ENCODE results near the gene CBFB. TPM values are rescaled to one million over a fixed set of nuclear protein-coding genes. Genes with fewer than 3 reads are reported as not detected.

Gene CBFB
- total RNA-seq, 2 donors from 2014 or later, result 27.0 to 46.2 TPM

- TF ChIP-seq POLR2A (IDR thresholded peaks at IDR 0.05), result no peak
- no peak for TF ChIP-seq POLR2AphosphoS5 (IDR thresholded peaks at IDR 0.05)
- TF ChIP-seq CTCF (IDR thresholded peaks at IDR 0.05), result no peak
- Histone ChIP-seq H3K36me3 (no peaks in the 10 kb centered on the region), H3K27ac (no peak overlapping the region), H3K4me1 (replicated peaks) (no peaks in the 10 kb centered on the region), H3K4me3 (no peak overlapping the region), H3K9me3 (no peaks in the 10 kb centered on the region), H3K27me3 (replicated peaks; ENCODE audit: insufficient read depth) (no peaks in the 10 kb centered on the region)
- no peak for DNase-seq (ENCODE audit: low spot score)
- WGBS, result 50% methylated on average over 1 of the region's 1 CpG
- intact Hi-C loops (cut with DNase I), result no loop called here
Observed at GRCh38 chr16:67052399-67052798, 23.4 kb downstream of the CBFB start.

GRCh38 chr16:67053767-67054334, 24.9 kb downstream of the CBFB start:
- Histone ChIP-seq H3K27ac (no peak overlapping the region), H3K36me3 (no peaks in the 10 kb centered on the region), H3K27me3 (replicated peaks; ENCODE audit: insufficient read depth) (no peaks in the 10 kb centered on the region), H3K4me3 (no peak overlapping the region), H3K9me3 (no peaks in the 10 kb centered on the region), H3K4me1 (replicated peaks) (no peaks in the 10 kb centered on the region)
- 88% methylated on average over 4 of the region's 4 CpGs for WGBS
- DNase-seq (ENCODE audit: low spot score), result no peak
- no peak for TF ChIP-seq CTCF (IDR thresholded peaks at IDR 0.05)
- no peak for TF ChIP-seq POLR2AphosphoS5 (IDR thresholded peaks at IDR 0.05)
- TF ChIP-seq POLR2A (IDR thresholded peaks at IDR 0.05), result no peak
- intact Hi-C loops (cut with DNase I), result no loop called here

- Histone ChIP-seq H3K9me3 (no peaks in the 10 kb centered on the region), H3K4me1 (replicated peaks) (no peaks in the 10 kb centered on the region), H3K27ac (no peak overlapping the region), H3K4me3 (no peak overlapping the region), H3K36me3 (no peaks in the 10 kb centered on the region), H3K27me3 (replicated peaks; ENCODE audit: insufficient read depth) (no peaks in the 10 kb centered on the region)
- intact Hi-C loops (cut with DNase I), result no loop called here
- WGBS, result 96% methylated on average over 2 of the region's 2 CpGs
- DNase-seq (ENCODE audit: low spot score), result no peak
- no peak for TF ChIP-seq CTCF (IDR thresholded peaks at IDR 0.05)
- TF ChIP-seq POLR2AphosphoS5 (IDR thresholded peaks at IDR 0.05), result no peak
- no peak for TF ChIP-seq POLR2A (IDR thresholded peaks at IDR 0.05)
Observed at GRCh38 chr16:67054901-67055300, 26.0 kb downstream of the CBFB start.

DNA sequence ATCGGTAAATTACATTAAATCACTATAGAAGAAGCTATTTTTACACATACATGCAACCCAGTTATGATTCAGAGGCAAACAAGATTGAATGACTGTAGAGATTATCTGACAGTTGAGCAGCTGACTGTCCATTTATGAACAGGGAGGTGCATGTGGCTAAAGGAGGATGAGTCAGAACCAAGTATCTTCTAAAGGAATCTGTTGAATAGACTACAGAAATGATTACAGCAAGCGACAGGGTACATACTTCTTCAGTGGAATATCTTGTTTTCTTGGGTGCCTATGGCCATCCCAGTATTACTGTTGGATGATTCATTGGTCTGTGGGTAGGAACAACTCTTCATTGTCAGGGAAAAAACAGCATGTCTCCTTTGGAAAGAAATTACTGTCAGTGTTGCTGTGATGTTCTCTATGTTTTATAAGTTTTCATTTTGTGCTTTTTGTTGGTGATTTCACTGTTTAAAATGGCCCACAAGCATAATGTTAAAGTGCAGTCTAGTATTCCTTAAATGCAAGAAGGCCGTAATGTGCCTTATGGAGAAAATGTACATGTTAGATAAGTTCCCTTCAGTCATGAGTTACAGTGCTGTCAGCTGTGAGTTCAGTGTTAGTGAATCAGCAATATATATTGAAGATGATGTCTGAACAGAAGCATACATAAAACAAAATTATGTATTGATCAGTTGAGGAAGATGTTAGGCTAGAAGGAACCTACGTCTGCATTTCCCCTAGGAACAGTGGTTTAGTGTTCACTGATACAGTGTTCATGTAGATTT, 27.0 kb downstream of the CBFB start:
- TF ChIP-seq POLR2A (IDR thresholded peaks at IDR 0.05), result no peak
- no peak for TF ChIP-seq CTCF (IDR thresholded peaks at IDR 0.05)
- TF ChIP-seq POLR2AphosphoS5 (IDR thresholded peaks at IDR 0.05), result no peak
- Histone ChIP-seq H3K4me1 (replicated peaks) (no peaks in the 10 kb centered on the region), H3K36me3 (no peaks in the 10 kb centered on the region), H3K4me3 (no peak overlapping the region), H3K27me3 (replicated peaks; ENCODE audit: insufficient read depth) (no peaks in the 10 kb centered on the region), H3K9me3 (no peaks in the 10 kb centered on the region), H3K27ac (no peak overlapping the region)
- WGBS, result 82% methylated on average over 4 of the region's 4 CpGs
- intact Hi-C loops (cut with DNase I), result no loop called here
- no peak for DNase-seq (ENCODE audit: low spot score)

- no peak overlapping the region for H3K27ac ChIP-seq
- no peak for TF ChIP-seq POLR2A (IDR thresholded peaks at IDR 0.05)
- TF ChIP-seq POLR2AphosphoS5 (IDR thresholded peaks at IDR 0.05), result no peak
- TF ChIP-seq CTCF (IDR thresholded peaks at IDR 0.05), result no peak
- H3K4me1 ChIP-seq (replicated peaks), result no peaks in the 10 kb centered on the region
- H3K36me3 ChIP-seq, result no peaks in the 10 kb centered on the region
- DNase-seq (ENCODE audit: low spot score), result no peak
- H3K4me3 ChIP-seq, result no peak overlapping the region
- 61% methylated on average over 2 of the region's 2 CpGs for WGBS
- no peaks in the 10 kb centered on the region for H3K27me3 ChIP-seq (replicated peaks; ENCODE audit: insufficient read depth)
- H3K9me3 ChIP-seq, result no peaks in the 10 kb centered on the region
- intact Hi-C loops (cut with DNase I), result no loop called here
Observed at GRCh38 chr16:67063008-67063407, 34.1 kb downstream of the CBFB start.
